HFFc6 (cell line): ENCODE measurements around the gene MSL1. TPM values are rescaled to one million over a fixed set of nuclear protein-coding genes. Genes with fewer than 3 reads are reported as not detected.

ENCODE experiments used
- DNase-seq: peaks from one replicate; pipeline ENCODE4 v3.0.0-alpha.2; 2018
- H3K27ac Mint-ChIP-seq: 2 replicates; pipeline ENCODE4 v1.8.0; 2020; ENCODE audit warnings: mild to moderate bottlenecking, mixed read lengths
- H3K27me3 Mint-ChIP-seq: 2 replicates; pipeline ENCODE4 v1.8.0; 2021; ENCODE audit warnings: mild to moderate bottlenecking, moderate library complexity, mixed read lengths; ENCODE audit not compliant: insufficient read depth
- H3K36me3 Mint-ChIP-seq: 2 replicates; pipeline ENCODE4 v1.8.0; 2021; ENCODE audit warnings: low read depth, mixed read lengths
- H3K4me1 Mint-ChIP-seq: 2 replicates; pipeline ENCODE4 v1.8.0; 2020; ENCODE audit warnings: low read depth, mixed read lengths
- H3K4me3 Mint-ChIP-seq: 2 replicates; pipeline ENCODE4 v1.8.0; 2020; ENCODE audit warnings: mild to moderate bottlenecking, moderate library complexity, mixed read lengths
- H3K9me3 Mint-ChIP-seq: 2 replicates; pipeline ENCODE4 v1.8.0; 2020; ENCODE audit warnings: mild to moderate bottlenecking, mixed read lengths
- total RNA-seq, 6 experiments: library from RNA; stranded (reverse); fragmentation: NEBNext Ultra II Directional; extraction: Animal tissue kit (Norgen Biotek cat#: 25700); gene quantifications; 2 replicates in 1 of 6; 3 replicates in 5 of 6; pipeline ENCODE4 v1.2.3, GENCODE V29; 2021
- TF ChIP-seq, protein P1 (sequence below): fragments of 200-600 bp; sonication (generic); IDR thresholded peaks from 2 replicates; pipeline ENCODE4 v1.5.0; 2021; ENCODE audit warnings: antibody characterized with exemption, mild to moderate bottlenecking

The MSL1 gene
- total RNA-seq, 6 experiments from 2014 or later: 61.2 to 67.8 (median 65.5) TPM

DNA sequence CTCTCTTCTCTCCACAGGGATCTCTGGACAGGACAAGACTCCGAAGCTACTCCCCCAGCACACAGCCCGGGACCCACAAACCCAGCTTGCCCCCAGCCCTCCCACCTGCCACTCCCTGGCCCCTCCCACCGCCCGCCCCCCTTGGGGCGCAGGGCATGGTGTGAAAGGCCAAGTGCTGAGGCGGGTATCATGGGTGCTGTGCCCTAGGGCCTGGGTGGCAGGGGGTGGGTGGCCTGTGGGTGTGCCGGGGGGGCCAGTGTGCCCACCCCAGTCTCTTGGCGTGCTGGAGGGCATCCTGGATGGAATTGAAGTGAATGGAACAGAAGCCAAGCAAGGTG, 47.6 kb upstream of the MSL1 start:
- no peak for DNase-seq
- Mint-ChIP-seq H3K27ac (no peak overlapping the region), H3K9me3 (no peaks in the 10 kb centered on the region), H3K27me3 (no peaks in the 10 kb centered on the region; the same call in none of the 2 replicates), H3K4me1 (peaks cover 44% of the 10 kb centered on the region), H3K36me3 (peaks cover 5% of the 10 kb centered on the region), H3K4me3 (no peak overlapping the region)
- TF ChIP-seq, protein P1, sequence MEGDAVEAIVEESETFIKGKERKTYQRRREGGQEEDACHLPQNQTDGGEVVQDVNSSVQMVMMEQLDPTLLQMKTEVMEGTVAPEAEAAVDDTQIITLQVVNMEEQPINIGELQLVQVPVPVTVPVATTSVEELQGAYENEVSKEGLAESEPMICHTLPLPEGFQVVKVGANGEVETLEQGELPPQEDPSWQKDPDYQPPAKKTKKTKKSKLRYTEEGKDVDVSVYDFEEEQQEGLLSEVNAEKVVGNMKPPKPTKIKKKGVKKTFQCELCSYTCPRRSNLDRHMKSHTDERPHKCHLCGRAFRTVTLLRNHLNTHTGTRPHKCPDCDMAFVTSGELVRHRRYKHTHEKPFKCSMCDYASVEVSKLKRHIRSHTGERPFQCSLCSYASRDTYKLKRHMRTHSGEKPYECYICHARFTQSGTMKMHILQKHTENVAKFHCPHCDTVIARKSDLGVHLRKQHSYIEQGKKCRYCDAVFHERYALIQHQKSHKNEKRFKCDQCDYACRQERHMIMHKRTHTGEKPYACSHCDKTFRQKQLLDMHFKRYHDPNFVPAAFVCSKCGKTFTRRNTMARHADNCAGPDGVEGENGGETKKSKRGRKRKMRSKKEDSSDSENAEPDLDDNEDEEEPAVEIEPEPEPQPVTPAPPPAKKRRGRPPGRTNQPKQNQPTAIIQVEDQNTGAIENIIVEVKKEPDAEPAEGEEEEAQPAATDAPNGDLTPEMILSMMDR: no peak

DNA sequence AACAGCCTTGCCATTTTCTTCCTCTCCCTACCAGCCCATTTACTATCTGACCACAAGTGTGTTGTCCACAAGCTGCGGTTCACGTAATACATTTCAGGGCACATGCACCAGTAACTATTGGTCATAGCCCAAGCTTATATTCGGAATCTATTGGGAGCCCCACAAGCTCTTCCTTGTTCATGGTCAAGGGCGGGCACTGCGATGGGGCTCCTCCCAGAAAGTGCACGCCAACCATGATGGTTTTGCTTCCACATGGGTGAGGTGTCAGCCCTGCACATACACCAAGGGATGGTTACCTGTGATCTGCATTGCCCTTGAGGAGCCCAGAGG, 46.9 kb upstream of the MSL1 start:
- H3K36me3 Mint-ChIP-seq: peaks cover 5% of the 10 kb centered on the region
- peak overlapping the region; percentile 75 for H3K27ac Mint-ChIP-seq
- DNase-seq: no peak
- H3K27me3 Mint-ChIP-seq: no peaks in the 10 kb centered on the region; the same call in 1 of the 2 replicates
- no peak overlapping the region for H3K4me3 Mint-ChIP-seq
- H3K4me1 Mint-ChIP-seq: peaks cover 37% of the 10 kb centered on the region
- H3K9me3 Mint-ChIP-seq: no peaks in the 10 kb centered on the region
- TF ChIP-seq, protein P1: no peak

DNA sequence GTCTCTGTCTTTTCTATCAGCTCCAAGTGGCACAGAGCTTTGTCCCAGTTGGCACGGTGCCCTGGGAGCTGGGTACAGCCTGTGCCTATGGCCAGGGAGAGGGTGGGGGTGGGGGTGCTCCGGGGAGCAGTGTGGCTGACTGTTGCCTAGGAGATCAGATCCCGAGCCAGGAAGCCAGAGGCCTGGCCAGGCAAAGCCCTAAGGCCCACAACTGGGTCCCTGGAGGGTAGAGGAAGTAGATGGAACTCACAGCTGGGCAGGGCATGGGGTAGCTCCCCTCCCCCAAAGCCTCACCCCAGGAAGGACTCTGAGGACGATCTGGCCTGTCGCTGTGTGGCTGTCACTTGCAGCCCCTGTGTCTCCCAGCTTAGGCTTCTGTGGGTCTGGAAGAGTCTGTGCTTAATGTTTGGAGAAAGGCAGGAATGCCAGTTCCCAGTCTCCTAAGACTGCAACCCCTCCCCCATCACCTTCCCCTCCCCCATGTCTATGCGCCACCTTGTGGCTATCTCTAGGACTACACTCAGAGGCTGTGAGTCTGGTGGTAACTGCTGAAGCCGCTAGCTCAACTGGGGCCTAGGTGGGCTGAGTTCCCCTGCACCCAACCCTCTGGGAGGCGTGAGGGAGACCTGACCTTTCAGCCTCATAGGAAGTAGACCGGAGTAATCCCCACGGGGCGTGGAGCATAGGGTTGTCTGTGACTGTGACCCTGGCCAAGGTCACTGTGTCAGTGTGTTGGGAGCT, 46.4 kb upstream of the MSL1 start:
- H3K4me3 Mint-ChIP-seq: no peak overlapping the region
- peaks cover 32% of the 10 kb centered on the region for H3K4me1 Mint-ChIP-seq
- H3K9me3 Mint-ChIP-seq: no peaks in the 10 kb centered on the region
- TF ChIP-seq, protein P1: peak; percentile 97
- H3K27me3 Mint-ChIP-seq: no peaks in the 10 kb centered on the region; the same call in 1 of the 2 replicates
- DNase-seq: no peak
- H3K27ac Mint-ChIP-seq: peak overlapping the region; percentile 75
- peaks cover 5% of the 10 kb centered on the region for H3K36me3 Mint-ChIP-seq

DNA sequence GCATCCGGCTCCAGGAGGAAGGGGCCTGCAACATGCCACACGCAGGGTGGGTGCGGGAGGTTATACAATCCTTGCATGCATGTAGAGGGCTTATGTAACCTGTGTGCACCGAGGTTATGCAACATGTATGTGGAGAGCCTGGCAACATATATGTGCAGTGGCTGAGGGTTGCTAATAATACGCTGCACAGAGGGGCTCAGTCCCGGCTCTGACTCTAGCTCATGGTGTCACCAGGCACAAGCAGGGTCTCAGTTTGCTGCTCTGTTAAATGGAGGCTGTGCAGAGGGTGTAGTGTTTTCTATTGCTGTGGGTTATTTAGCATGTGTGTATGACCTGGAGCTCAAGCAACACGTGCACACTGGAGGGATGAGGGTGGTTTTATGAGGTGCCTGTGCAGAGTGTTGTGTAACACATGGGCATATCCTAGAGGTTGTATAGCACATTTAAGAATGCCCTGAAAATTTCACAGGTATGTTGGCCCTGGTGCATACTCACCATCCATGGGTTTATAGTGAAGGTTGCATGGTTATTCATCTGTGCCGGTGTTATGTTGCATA, 45.8 kb upstream of the MSL1 start:
- no peak overlapping the region for H3K4me3 Mint-ChIP-seq
- H3K27me3 Mint-ChIP-seq: no peaks in the 10 kb centered on the region; the same call in none of the 2 replicates
- H3K27ac Mint-ChIP-seq: peak overlapping the region; percentile 75; the same call in 1 of the 2 replicates
- no peaks in the 10 kb centered on the region for H3K9me3 Mint-ChIP-seq
- TF ChIP-seq, protein P1: no peak
- H3K4me1 Mint-ChIP-seq: peaks cover 32% of the 10 kb centered on the region
- DNase-seq: no peak
- peaks cover 8% of the 10 kb centered on the region for H3K36me3 Mint-ChIP-seq

DNA sequence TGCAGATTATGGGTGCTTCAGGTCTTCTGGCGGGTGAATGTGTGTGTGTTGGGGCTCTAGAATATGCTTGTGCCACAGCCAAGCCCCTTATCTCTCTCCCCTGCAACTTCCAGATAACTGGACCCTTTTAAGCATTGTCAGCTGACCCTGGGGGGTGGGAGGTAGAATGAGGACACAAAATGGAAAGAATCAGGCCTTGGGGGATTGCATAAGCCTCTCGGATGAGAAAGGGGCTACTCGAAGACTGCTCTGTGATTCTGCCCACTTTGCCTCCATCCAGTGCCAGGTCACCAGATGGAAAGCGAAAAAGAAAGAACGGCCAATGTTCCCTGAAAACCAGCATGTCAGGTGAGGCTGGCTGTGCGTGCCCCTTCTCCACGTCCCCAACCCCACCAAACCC, 45.2 kb upstream of the MSL1 start:
- Mint-ChIP-seq H3K9me3 (no peaks in the 10 kb centered on the region), H3K27me3 (no peaks in the 10 kb centered on the region; the same call in none of the 2 replicates), H3K4me3 (no peak overlapping the region), H3K4me1 (peaks cover 32% of the 10 kb centered on the region), H3K36me3 (peaks cover 9% of the 10 kb centered on the region), H3K27ac (no peak overlapping the region)
- no peak for DNase-seq
- TF ChIP-seq, protein P1: no peak
